Measurements from ENCODE around the gene MSH6. TPM values are rescaled to one million over a fixed set of nuclear protein-coding genes. Genes with fewer than 3 reads are reported as not detected.

Gene MSH6
- total RNA-seq, 1 donor from 2014 or later = 140 TPM

DNA sequence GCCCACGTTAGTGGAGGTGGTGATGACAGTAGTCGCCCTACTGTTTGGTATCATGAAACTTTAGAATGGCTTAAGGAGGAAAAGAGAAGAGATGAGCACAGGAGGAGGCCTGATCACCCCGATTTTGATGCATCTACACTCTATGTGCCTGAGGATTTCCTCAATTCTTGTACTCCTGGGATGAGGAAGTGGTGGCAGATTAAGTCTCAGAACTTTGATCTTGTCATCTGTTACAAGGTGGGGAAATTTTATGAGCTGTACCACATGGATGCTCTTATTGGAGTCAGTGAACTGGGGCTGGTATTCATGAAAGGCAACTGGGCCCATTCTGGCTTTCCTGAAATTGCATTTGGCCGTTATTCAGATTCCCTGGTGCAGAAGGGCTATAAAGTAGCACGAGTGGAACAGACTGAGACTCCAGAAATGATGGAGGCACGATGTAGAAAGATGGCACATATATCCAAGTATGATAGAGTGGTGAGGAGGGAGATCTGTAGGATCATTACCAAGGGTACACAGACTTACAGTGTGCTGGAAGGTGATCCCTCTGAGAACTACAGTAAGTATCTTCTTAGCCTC lies 16.2 kb downstream of the MSH6 start:
- peaks cover 77% of the 10 kb centered on the region for H3K36me3 Mint-ChIP-seq
- no peak for DNase-seq (ENCODE audit: low spot score in 2 of 2, unreplicated experiment in 2 of 2)
- peaks cover 8% of the 10 kb centered on the region for H3K9me3 Mint-ChIP-seq
- no peaks in the 10 kb centered on the region for H3K4me1 Mint-ChIP-seq
- H3K27me3 Mint-ChIP-seq (ENCODE audit: low read depth) = no peaks in the 10 kb centered on the region
- TF ChIP-seq CTCF (IDR thresholded peaks at IDR 0.05; ENCODE audit: unreplicated experiment) = no peak
- H3K27ac Mint-ChIP-seq = no peak overlapping the region
- H3K4me3 Mint-ChIP-seq = no peak overlapping the region

DNA sequence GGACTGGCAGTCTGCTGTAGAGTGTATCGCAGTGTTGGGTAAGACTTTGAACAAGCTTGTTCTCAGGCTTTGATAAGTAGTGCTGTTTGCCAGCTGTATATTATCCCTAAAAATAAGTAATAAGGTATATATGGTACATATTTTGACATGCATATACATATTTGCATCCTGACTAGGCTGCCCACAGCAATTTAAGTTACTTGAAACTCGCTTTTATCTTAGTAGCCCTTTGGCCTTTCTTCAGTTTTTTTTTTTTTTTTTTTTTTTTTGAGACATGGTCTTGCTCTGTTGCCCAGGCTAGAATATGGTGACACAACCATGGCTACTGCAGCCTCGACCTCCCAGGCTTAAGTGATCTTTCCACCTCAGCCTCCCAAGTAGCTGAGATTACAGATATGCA lies 18.2 kb downstream of the MSH6 start:
- TF ChIP-seq CTCF (IDR thresholded peaks at IDR 0.05; ENCODE audit: unreplicated experiment) = no peak
- no peak overlapping the region for H3K4me3 Mint-ChIP-seq
- H3K27me3 Mint-ChIP-seq (ENCODE audit: low read depth) = no peaks in the 10 kb centered on the region
- DNase-seq (ENCODE audit: low spot score in 2 of 2, unreplicated experiment in 2 of 2) = no peak
- peaks cover 76% of the 10 kb centered on the region for H3K36me3 Mint-ChIP-seq
- peaks cover 8% of the 10 kb centered on the region for H3K9me3 Mint-ChIP-seq
- no peak overlapping the region for H3K27ac Mint-ChIP-seq
- H3K4me1 Mint-ChIP-seq = no peaks in the 10 kb centered on the region

GRCh38 chr2:47803363-47803762 lies 20.4 kb downstream of the MSH6 start:
- Mint-ChIP-seq H3K36me3 (peaks cover 76% of the 10 kb centered on the region), H3K4me3 (no peak overlapping the region), H3K27ac (no peak overlapping the region), H3K9me3 (peaks cover 8% of the 10 kb centered on the region), H3K4me1 (peaks cover 2% of the 10 kb centered on the region), H3K27me3 (ENCODE audit: low read depth) (no peaks in the 10 kb centered on the region)
- no peak for TF ChIP-seq CTCF (IDR thresholded peaks at IDR 0.05; ENCODE audit: unreplicated experiment)
- DNase-seq (ENCODE audit: low spot score in 2 of 2, unreplicated experiment in 2 of 2) = no peak

GRCh38 chr2:47803770-47804169 lies 20.8 kb downstream of the MSH6 start:
- Mint-ChIP-seq H3K4me3 (no peak overlapping the region), H3K4me1 (peaks cover 2% of the 10 kb centered on the region), H3K36me3 (peaks cover 73% of the 10 kb centered on the region)

DNA sequence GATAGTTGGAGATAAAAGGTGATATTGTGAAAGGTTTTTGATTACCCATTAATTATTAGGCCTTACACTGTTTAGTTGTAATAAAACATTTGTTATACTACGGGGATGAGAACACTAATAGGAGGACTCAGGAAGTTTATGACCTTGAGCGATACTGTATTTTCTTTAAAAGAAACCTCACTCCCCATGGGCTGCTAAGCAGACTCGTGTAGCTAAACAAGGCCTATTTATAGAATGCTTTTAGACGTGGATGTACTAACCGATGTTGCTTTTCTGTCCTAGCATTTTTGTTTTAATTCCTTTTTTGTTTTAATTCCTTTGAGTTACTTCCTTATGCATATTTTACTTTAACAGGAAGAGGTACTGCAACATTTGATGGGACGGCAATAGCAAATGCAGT lies 22.9 kb downstream of the MSH6 start:
- H3K4me3 Mint-ChIP-seq = no peak overlapping the region
- no peak for TF ChIP-seq CTCF (IDR thresholded peaks at IDR 0.05; ENCODE audit: unreplicated experiment)
- peaks cover 8% of the 10 kb centered on the region for H3K9me3 Mint-ChIP-seq
- peaks cover 2% of the 10 kb centered on the region for H3K4me1 Mint-ChIP-seq
- H3K36me3 Mint-ChIP-seq = peaks cover 52% of the 10 kb centered on the region
- peak overlapping the region; percentile 39 for H3K27ac Mint-ChIP-seq
- no peaks in the 10 kb centered on the region for H3K27me3 Mint-ChIP-seq (ENCODE audit: low read depth)
- DNase-seq (ENCODE audit: low spot score in 2 of 2, unreplicated experiment in 2 of 2) = no peak

More at GRCh38 chr2:47803770-47804169, 20.8 kb downstream of the MSH6 start:
- no peak for TF ChIP-seq CTCF (IDR thresholded peaks at IDR 0.05; ENCODE audit: unreplicated experiment)
- Mint-ChIP-seq H3K27ac (no peak overlapping the region), H3K9me3 (peaks cover 8% of the 10 kb centered on the region), H3K27me3 (ENCODE audit: low read depth) (no peaks in the 10 kb centered on the region)
- no peak for DNase-seq (ENCODE audit: low spot score in 2 of 2, unreplicated experiment in 2 of 2)

DNA sequence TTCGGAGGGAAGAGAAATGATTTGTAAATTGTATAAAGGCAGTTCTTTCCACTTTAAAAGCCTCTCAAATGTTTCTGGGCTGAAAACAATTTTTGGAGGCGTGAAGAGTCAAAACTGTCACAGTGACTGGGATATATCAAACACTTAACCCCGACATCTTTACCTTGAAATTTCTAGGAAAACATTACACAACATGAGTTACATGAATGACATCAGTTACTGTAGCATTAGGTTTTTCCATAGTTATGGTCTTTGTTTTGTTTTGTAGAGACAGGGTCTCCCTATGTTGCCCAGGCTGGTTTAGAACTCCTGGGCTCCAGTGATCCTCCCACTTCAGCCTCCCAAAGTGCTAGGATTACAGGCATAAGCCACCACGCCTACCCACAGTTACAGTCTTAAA lies 25.7 kb downstream of the MSH6 start:
- peak overlapping the region; percentile 14 for H3K27ac Mint-ChIP-seq
- H3K4me3 Mint-ChIP-seq = no peak overlapping the region
- TF ChIP-seq CTCF (IDR thresholded peaks at IDR 0.05; ENCODE audit: unreplicated experiment) = no peak
- peaks cover under 1% of the 10 kb centered on the region for H3K9me3 Mint-ChIP-seq
- H3K4me1 Mint-ChIP-seq = peaks cover 2% of the 10 kb centered on the region
- H3K27me3 Mint-ChIP-seq (ENCODE audit: low read depth) = no peaks in the 10 kb centered on the region
- no peak for DNase-seq (ENCODE audit: low spot score in 2 of 2, unreplicated experiment in 2 of 2)
- H3K36me3 Mint-ChIP-seq = peaks cover 45% of the 10 kb centered on the region

All from mesothelial cell of epicardium (in vitro differentiated cells).